ENCODE measurements around the gene GLOD4.
A peak's percentile ranks its signal among the peaks of the same experiment; 100 is the strongest.
"Not testable (repeated sequence)": the region's sequence is repeated elsewhere in the genome, so short reads cannot be mapped to it uniquely, and the experiment has no call there.

GLOD4 gene

GRCh38 chr17:774313-774584 lies 7.8 kb downstream of the GLOD4 start:
- Histone ChIP-seq H3K36me3 (ENCODE audit: insufficient read depth, low read length) (peaks cover 44% of the 10 kb centered on the region), H3K9me3 (ENCODE audit: control insufficient read depth, insufficient read depth, low read length) (no peaks in the 10 kb centered on the region), H3K4me1 (ENCODE audit: insufficient read depth, low read length) (no peaks in the 10 kb centered on the region), H3K9ac (ENCODE audit: low read depth, low read length) (no peak overlapping the region)

- Histone ChIP-seq H3K4me1 (ENCODE audit: insufficient read depth, low read length) (no peaks in the 10 kb centered on the region), H3K36me3 (ENCODE audit: insufficient read depth, low read length) (peaks cover 48% of the 10 kb centered on the region), H3K9me3 (ENCODE audit: control insufficient read depth, insufficient read depth, low read length) (no peaks in the 10 kb centered on the region), H3K9ac (ENCODE audit: low read depth, low read length) (no peak overlapping the region)
These were observed 8.4 kb downstream of the GLOD4 start for GRCh38 chr17:773467-774312.

GRCh38 chr17:773016-773415 lies 9.1 kb downstream of the GLOD4 start:
- Histone ChIP-seq H3K4me1 (ENCODE audit: insufficient read depth, low read length) (no peaks in the 10 kb centered on the region), H3K9me3 (ENCODE audit: control insufficient read depth, insufficient read depth, low read length) (no peaks in the 10 kb centered on the region), H3K36me3 (ENCODE audit: insufficient read depth, low read length) (peaks cover 42% of the 10 kb centered on the region), H3K9ac (ENCODE audit: low read depth, low read length) (no peak overlapping the region)

GRCh38 chr17:767076-767475 lies 15.0 kb downstream of the GLOD4 start:
- Histone ChIP-seq H3K9ac (ENCODE audit: low read depth, low read length) (no peak overlapping the region), H3K36me3 (ENCODE audit: insufficient read depth, low read length) (peaks cover 41% of the 10 kb centered on the region), H3K9me3 (ENCODE audit: control insufficient read depth, insufficient read depth, low read length) (no peaks in the 10 kb centered on the region), H3K4me1 (ENCODE audit: insufficient read depth, low read length) (no peaks in the 10 kb centered on the region)

GRCh38 chr17:760371-760770 lies 21.7 kb downstream of the GLOD4 start:
- no peaks in the 10 kb centered on the region for H3K9me3 ChIP-seq (ENCODE audit: control insufficient read depth, insufficient read depth, low read length)
- no peaks in the 10 kb centered on the region for H3K4me1 ChIP-seq (ENCODE audit: insufficient read depth, low read length)
- H3K9ac ChIP-seq (ENCODE audit: low read depth, low read length): no peak overlapping the region
- peaks cover 41% of the 10 kb centered on the region for H3K36me3 ChIP-seq (ENCODE audit: insufficient read depth, low read length)

- Histone ChIP-seq H3K9ac (ENCODE audit: low read depth, low read length) (no peak overlapping the region), H3K4me1 (ENCODE audit: insufficient read depth, low read length) (no peaks in the 10 kb centered on the region), H3K36me3 (ENCODE audit: insufficient read depth, low read length) (peaks cover 38% of the 10 kb centered on the region), H3K9me3 (ENCODE audit: control insufficient read depth, insufficient read depth, low read length) (no peaks in the 10 kb centered on the region)
These were observed 22.1 kb downstream of the GLOD4 start for GRCh38 chr17:759964-760363.

GRCh38 chr17:756010-756567 lies 26.0 kb downstream of the GLOD4 start:
- H3K9me3 ChIP-seq (ENCODE audit: control insufficient read depth, insufficient read depth, low read length); H3K9ac ChIP-seq (ENCODE audit: low read depth, low read length); H3K4me1 ChIP-seq (ENCODE audit: insufficient read depth, low read length): not testable (repeated sequence)
- peaks cover 14% of the 10 kb centered on the region for H3K36me3 ChIP-seq (ENCODE audit: insufficient read depth, low read length)

- H3K9me3 ChIP-seq (ENCODE audit: control insufficient read depth, insufficient read depth, low read length); H3K9ac ChIP-seq (ENCODE audit: low read depth, low read length); H3K4me1 ChIP-seq (ENCODE audit: insufficient read depth, low read length): not testable (repeated sequence)
- peaks cover 10% of the 10 kb centered on the region for H3K36me3 ChIP-seq (ENCODE audit: insufficient read depth, low read length)
These were observed 26.6 kb downstream of the GLOD4 start for GRCh38 chr17:755319-755961.

- Histone ChIP-seq H3K9me3 (ENCODE audit: control insufficient read depth, insufficient read depth, low read length) (peaks cover 4% of the 10 kb centered on the region; the same call in 1 of the 2 replicates), H3K9ac (ENCODE audit: low read depth, low read length) (no peak overlapping the region; the same call in 1 of the 2 replicates), H3K4me1 (ENCODE audit: insufficient read depth, low read length) (no peaks in the 10 kb centered on the region; the same call in 1 of the 2 replicates), H3K36me3 (ENCODE audit: insufficient read depth, low read length) (peaks cover 15% of the 10 kb centered on the region)
These were observed 28.7 kb downstream of the GLOD4 start for GRCh38 chr17:753418-753817.

GRCh38 chr17:752620-753219 lies 29.4 kb downstream of the GLOD4 start:
- peaks cover 19% of the 10 kb centered on the region for H3K36me3 ChIP-seq (ENCODE audit: insufficient read depth, low read length)
- H3K9me3 ChIP-seq (ENCODE audit: control insufficient read depth, insufficient read depth, low read length): peaks cover 4% of the 10 kb centered on the region; the same call in 1 of the 2 replicates
- H3K4me1 ChIP-seq (ENCODE audit: insufficient read depth, low read length): no peaks in the 10 kb centered on the region; the same call in 1 of the 2 replicates
- peak overlapping the region; percentile 65 for H3K9ac ChIP-seq (ENCODE audit: low read depth, low read length)

GRCh38 chr17:752002-752619 lies 30.0 kb downstream of the GLOD4 start, which contains the start of gene GEMIN4:
GEMIN4 (minus strand) TSS chr17:752264; CDS start chr17:752142, 122 bp downstream.
- Histone ChIP-seq H3K4me1 (ENCODE audit: insufficient read depth, low read length) (no peaks in the 10 kb centered on the region; the same call in 1 of the 2 replicates), H3K36me3 (ENCODE audit: insufficient read depth, low read length) (peaks cover 17% of the 10 kb centered on the region), H3K9me3 (ENCODE audit: control insufficient read depth, insufficient read depth, low read length) (peaks cover 4% of the 10 kb centered on the region; the same call in 1 of the 2 replicates), H3K9ac (ENCODE audit: low read depth, low read length) (peak within 1 kb of the TSS; percentile 65)

- peaks cover 4% of the 10 kb centered on the region; the same call in 1 of the 2 replicates for H3K9me3 ChIP-seq (ENCODE audit: control insufficient read depth, insufficient read depth, low read length)
- H3K36me3 ChIP-seq (ENCODE audit: insufficient read depth, low read length): peaks cover 20% of the 10 kb centered on the region
- H3K9ac ChIP-seq (ENCODE audit: low read depth, low read length): peak overlapping the region; percentile 65
- H3K4me1 ChIP-seq (ENCODE audit: insufficient read depth, low read length): no peaks in the 10 kb centered on the region; the same call in 1 of the 2 replicates
These were observed 30.6 kb downstream of the GLOD4 start for GRCh38 chr17:751269-752001.

- peaks cover 26% of the 10 kb centered on the region for H3K36me3 ChIP-seq (ENCODE audit: insufficient read depth, low read length)
- no peaks in the 10 kb centered on the region; the same call in 1 of the 2 replicates for H3K4me1 ChIP-seq (ENCODE audit: insufficient read depth, low read length)
- peaks cover 4% of the 10 kb centered on the region; the same call in 1 of the 2 replicates for H3K9me3 ChIP-seq (ENCODE audit: control insufficient read depth, insufficient read depth, low read length)
- no peak overlapping the region; the same call in 1 of the 2 replicates for H3K9ac ChIP-seq (ENCODE audit: low read depth, low read length)
These were observed 31.5 kb downstream of the GLOD4 start for GRCh38 chr17:750431-751037.

All from ES-I3 (cell line).